T-helper 1 cell treated with Interleukin-12 subunit alpha and Interleukin-12 subunit beta and Interleukin-4 antibody, amounts not matched to agents 30 μg/mL and 1 μg/mL, for 36 hours (primary cell): ENCODE measurements around the gene RELT.

ENCODE experiments used
- H3K27ac Mint-ChIP-seq: one replicate; pipeline ENCODE4 v1.8.0; 2021; ENCODE audit warnings: mild to moderate bottlenecking, mixed read lengths
- H3K27me3 Mint-ChIP-seq: one replicate; pipeline ENCODE4 v1.8.0; 2021; ENCODE audit warnings: low read depth, mixed read lengths
- H3K36me3 Mint-ChIP-seq: one replicate; pipeline ENCODE4 v1.8.0; 2021; ENCODE audit warnings: low read depth, mixed read lengths
- H3K4me1 Mint-ChIP-seq: one replicate; pipeline ENCODE4 v1.8.0; 2021; ENCODE audit warnings: low read depth, mixed read lengths
- H3K4me3 Mint-ChIP-seq: one replicate; pipeline ENCODE4 v1.8.0; 2021; ENCODE audit warnings: mild to moderate bottlenecking, moderate library complexity, mixed read lengths
- H3K9me3 Mint-ChIP-seq: one replicate; pipeline ENCODE4 v1.8.0; 2021; ENCODE audit warnings: mixed read lengths

Gene RELT

DNA sequence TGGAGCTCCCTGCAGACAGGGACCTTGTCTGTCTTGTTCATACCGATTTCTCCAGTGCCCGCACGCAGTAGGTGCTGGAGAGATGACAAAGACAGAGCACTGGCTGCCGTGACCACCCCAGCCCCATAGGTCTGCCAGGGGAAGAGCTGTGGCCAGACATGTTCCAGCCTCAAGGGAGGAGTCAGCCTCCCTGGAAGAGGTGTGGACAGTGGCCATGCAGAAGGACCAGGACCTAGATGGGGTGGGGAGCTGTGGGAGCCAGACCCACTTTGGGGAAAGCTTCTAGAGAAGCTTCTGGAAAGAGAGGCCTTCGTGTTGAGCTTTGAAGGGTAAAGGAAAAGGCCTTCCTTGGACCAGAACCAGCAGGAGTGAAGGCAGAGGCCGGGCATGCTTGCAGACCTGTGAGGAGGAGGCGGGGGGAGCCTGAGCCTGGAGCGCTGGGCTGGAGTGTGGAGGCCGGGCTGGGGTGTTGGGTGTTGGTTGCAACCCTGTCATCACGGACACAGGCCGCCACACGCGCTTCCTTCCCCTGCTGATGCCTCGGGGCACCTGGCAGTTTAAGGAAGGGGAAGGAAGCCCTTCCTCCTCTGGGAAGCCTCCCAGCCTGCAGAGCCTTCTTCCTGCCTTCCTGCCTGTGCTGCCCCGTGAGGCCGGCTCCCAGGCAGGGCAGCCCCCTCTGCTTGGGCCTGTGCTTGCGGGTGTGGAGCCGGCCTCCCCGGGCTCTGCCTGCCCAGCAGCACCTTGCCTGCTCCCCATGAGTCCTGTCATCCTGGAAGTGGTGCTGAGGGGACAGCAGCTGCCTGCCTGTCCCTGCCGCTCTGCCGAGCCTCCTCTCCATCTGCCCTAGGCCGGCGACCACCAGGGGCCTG is 12.3 kb downstream of the RELT start:
- no peak overlapping the region for H3K4me3 Mint-ChIP-seq
- peak overlapping the region; percentile 73 for H3K27ac Mint-ChIP-seq
- H3K36me3 Mint-ChIP-seq = peaks cover 3% of the 10 kb centered on the region
- no peaks in the 10 kb centered on the region for H3K27me3 Mint-ChIP-seq
- peaks cover 40% of the 10 kb centered on the region for H3K4me1 Mint-ChIP-seq
- no peaks in the 10 kb centered on the region for H3K9me3 Mint-ChIP-seq

DNA sequence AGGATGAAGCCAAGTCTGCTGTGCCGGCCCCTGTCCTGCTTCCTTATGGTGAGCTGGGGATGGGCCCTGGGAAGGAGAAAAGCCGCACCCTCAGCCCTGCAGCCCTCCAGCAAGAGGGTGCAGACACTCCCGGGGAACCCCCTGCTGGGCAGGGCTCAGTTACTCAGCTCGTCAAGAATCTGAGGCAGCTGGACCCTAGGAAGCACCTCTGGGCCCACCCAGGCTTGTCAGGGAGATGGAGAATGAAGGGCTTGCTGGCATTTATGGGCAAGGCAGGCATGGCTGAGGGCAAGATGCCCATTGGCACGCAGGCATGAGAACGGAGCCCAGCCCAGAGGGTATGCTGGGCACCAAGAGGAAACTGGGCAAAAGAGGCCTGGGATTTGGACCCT is 12.9 kb downstream of the RELT start:
- Mint-ChIP-seq H3K36me3 (peaks cover 5% of the 10 kb centered on the region), H3K4me1 (peaks cover 34% of the 10 kb centered on the region), H3K4me3 (no peak overlapping the region), H3K27me3 (no peaks in the 10 kb centered on the region), H3K27ac (no peak overlapping the region), H3K9me3 (no peaks in the 10 kb centered on the region)

DNA sequence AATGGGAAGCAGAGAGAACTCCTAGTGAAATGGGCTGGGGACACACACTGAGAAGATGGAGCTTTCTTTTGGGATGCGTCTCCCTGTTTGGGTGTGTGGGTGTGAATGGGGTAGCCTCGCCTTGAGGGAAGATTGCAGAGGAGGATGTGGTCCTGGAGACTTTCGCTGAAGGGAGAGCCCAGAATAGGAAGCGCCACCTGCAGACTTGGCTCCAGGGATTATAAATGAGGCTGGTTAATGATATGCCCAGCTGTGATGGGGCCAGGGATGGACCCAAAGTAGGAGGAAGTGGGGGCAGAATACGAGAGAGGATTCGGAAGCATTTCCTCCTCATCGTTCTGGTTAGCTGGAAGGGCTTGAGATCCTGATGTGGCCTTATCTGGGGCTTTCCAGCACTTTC is 13.7 kb downstream of the RELT start:
- Mint-ChIP-seq H3K27ac (peak overlapping the region; percentile 68), H3K27me3 (no peaks in the 10 kb centered on the region), H3K4me1 (peaks cover 26% of the 10 kb centered on the region), H3K36me3 (peaks cover 5% of the 10 kb centered on the region), H3K4me3 (no peak overlapping the region), H3K9me3 (no peaks in the 10 kb centered on the region)

DNA sequence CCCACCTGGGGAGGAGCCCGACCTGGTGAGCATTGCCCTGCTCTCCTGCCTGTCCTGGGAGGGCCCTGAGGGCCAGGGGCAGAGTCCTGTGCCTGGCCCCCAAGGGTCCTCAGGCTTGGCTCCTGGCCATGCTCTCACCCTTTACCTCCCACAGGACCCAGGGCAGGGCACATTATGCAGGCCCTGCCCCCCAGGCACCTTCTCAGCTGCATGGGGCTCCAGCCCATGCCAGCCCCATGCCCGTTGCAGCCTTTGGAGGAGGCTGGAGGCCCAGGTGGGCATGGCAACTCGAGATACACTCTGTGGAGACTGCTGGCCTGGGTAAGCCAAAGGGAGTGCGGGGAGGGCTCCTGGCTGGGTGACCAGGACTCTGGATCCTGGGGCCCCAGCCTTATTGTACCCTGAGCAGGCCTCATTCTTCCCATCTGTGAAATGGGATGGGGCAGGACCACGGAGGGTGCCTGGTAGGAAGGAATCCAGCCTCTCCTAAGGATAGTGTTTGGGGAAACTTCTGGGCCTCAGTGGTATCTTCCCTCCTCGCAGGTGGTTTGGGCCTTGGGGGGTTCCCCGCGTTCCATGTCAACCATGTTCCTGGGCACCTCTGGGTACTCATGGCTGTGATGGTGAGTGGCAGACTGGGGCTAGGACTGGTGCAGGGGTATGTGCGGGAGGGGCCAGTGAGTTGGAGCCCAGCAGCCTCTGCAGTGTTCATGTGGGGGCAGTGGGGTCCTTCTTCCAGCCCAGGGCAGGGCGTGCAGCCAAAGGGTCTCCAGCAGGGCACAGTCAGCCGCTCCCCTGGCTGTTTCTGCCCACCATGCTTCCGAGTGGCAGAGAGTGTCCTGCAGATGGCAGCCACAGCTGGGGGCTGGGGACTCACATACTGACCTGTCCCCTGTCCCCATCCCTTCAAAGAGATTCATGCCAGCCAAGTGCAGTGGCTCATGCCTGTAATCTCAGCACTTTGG is 14.7 kb downstream of the RELT start:
- H3K36me3 Mint-ChIP-seq = peaks cover 6% of the 10 kb centered on the region
- peaks cover 16% of the 10 kb centered on the region for H3K4me1 Mint-ChIP-seq

DNA sequence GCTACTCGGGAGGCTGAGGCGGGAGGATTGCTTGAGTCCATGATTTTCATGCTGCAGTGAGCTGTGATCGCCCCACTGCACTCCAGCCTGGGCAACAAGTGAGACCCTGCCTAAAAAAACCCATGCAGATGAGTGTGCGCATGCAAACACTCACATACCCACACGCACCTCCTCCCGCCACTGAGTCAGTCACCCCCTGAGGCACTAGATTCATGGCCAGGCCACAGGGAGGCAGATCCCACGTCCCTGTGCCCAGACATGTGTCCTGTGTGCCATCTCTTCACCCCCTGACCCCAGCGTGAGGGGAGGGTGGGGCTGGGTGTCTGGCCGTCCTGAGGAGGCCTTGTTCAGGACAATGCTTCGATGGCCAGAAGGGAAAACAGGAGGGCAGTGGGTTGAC is 15.5 kb downstream of the RELT start:
- Mint-ChIP-seq H3K27me3 (no peaks in the 10 kb centered on the region), H3K27ac (no peak overlapping the region), H3K9me3 (no peaks in the 10 kb centered on the region), H3K36me3 (peaks cover 12% of the 10 kb centered on the region), H3K4me1 (peaks cover 11% of the 10 kb centered on the region), H3K4me3 (no peak overlapping the region)

More for the DNA sequence above, 14.7 kb downstream of the RELT start:
- Mint-ChIP-seq H3K4me3 (no peak overlapping the region), H3K27me3 (no peaks in the 10 kb centered on the region), H3K9me3 (no peaks in the 10 kb centered on the region), H3K27ac (no peak overlapping the region)

DNA sequence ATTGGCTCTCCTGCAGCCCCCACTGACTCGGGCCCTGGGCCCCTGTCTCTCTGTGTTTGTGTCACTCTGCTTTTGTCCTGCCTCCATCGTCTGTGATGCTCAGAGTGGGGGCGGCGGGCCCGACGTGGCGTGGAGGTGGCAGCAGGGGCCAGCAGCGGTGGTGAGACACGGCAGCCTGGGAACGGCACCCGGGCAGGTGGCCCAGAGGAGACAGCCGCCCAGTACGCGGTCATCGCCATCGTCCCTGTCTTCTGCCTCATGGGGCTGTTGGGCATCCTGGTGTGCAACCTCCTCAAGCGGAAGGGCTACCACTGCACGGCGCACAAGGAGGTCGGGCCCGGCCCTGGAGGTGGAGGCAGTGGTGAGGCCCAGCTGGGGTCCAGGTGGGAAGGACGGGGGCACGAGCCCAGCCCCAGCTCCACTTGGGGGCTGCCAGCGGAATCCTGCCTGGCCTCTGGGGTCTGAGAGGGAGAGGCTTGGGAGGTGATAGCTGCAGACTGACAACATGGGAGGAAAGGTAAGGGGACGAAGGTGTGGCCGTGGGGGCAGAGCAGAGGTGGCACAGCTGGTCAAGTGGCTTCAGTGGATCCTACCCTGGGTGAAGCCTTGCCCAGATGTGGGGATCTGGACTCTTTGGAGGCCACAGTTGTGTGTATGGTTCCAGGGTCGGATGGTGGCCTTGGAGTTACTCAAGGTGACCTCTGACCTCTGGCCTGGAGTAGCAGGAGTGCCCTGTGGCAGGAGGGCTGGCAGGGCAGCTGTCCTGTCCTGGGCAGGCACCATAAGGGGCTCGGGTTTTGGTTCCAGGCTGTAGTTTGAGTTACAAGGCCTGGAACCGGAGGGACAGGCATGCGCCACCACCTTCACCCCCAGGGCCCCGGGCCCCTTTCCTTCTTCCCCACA is 16.2 kb downstream of the RELT start:
- Mint-ChIP-seq H3K36me3 (peaks cover 15% of the 10 kb centered on the region), H3K27me3 (no peaks in the 10 kb centered on the region), H3K4me3 (no peak overlapping the region)

DNA sequence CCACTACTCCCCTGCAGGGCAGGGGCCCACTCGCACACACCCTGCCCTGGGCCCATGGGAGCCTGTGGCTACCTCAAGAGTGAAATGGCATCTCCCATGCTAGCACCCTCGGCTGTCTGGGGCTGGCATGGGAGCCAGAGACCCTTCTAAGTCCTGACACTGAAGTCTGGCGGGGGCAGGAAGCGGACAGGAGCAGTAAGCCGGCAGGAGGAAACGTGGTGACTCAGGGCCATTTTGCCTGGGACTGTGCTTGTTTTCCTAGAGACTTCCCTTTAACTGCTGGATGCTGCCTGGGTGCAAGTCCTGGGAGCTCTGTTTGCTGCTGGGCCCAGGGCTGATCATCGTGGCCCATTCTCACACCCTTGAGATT is 16.8 kb downstream of the RELT start:
- Mint-ChIP-seq H3K27me3 (no peaks in the 10 kb centered on the region), H3K27ac (no peak overlapping the region), H3K9me3 (no peaks in the 10 kb centered on the region), H3K4me3 (no peak overlapping the region), H3K4me1 (peaks cover 6% of the 10 kb centered on the region), H3K36me3 (peaks cover 15% of the 10 kb centered on the region)

More for the DNA sequence above, 16.2 kb downstream of the RELT start:
- Mint-ChIP-seq H3K4me1 (peaks cover 8% of the 10 kb centered on the region), H3K27ac (no peak overlapping the region), H3K9me3 (no peaks in the 10 kb centered on the region)

DNA sequence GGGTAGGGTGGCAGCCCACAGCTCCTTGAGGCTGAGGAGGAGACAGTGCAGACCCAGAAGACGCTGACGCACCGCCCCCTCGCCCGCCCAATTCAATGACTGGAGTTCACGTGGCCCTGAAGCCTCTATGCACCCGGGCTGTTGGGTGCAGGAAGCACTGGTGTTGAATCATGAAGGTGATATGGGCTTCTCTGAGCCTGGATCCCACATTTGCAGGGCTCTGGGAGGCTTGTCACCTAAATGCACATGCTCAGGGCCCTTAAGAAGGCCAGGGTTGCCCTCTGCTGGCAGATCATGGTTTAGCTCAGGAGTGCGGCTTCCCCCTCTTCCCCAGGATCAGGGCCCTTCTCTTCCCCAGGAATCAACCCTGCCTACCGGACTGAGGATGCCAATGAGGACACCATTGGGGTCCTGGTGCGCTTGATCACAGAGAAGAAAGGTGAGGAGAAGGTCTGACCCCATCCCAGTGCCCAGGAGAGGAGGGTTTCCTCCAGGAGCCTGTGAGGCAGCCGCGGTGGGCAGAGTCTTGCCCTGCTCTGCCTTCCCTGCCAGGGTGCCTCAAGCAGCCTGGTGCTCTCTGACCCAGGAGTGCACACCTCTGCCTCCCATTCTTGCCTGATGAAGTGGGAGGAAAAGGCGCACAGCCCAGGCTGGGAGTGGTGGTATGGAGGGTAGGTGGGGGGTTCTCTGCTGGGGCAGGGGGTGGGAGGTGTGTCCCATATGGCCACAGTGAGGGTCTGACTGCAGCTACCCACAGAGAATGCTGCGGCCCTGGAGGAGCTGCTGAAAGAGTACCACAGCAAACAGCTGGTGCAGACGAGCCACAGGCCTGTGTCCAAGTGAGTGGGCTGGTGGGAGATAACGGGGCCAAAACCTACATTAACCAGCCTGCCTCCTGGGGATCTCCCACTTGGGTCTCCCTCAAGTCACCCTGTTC is 17.5 kb downstream of the RELT start:
- H3K27ac Mint-ChIP-seq = no peak overlapping the region
- H3K36me3 Mint-ChIP-seq = peaks cover 15% of the 10 kb centered on the region
- no peaks in the 10 kb centered on the region for H3K27me3 Mint-ChIP-seq
- no peaks in the 10 kb centered on the region for H3K9me3 Mint-ChIP-seq
- H3K4me3 Mint-ChIP-seq = no peak overlapping the region
- peaks cover 4% of the 10 kb centered on the region for H3K4me1 Mint-ChIP-seq

DNA sequence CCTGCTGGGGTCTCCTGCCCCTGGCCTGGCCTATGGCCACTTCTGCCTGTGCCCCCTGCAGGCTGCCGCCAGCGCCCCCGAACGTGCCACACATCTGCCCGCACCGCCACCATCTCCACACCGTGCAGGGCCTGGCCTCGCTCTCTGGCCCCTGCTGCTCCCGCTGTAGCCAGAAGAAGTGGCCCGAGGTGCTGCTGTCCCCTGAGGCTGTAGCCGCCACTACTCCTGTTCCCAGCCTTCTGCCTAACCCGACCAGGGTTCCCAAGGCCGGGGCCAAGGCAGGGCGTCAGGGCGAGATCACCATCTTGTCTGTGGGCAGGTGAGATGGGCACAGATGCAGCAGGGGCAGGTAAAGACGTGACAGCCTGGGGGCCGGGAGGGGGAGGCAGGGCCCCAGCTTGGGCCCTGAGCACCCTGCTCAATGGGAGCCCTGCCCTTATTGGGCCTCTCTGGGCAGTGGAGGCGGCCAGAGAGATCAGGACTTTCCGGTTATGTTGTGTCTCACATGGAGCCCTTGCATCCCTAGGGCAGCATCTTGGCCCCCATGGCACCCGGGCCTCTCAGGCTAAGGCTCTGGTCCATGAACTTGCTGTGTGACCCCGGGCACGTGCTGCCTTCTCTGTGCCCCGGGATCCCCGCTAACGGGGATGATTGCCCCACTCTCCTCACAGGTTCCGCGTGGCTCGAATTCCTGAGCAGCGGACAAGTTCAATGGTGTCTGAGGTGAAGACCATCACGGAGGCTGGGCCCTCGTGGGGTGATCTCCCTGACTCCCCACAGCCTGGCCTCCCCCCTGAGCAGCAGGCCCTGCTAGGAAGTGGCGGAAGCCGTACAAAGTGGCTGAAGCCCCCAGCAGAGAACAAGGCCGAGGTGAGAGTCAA is 18.5 kb downstream of the RELT start:
- no peak overlapping the region for H3K27ac Mint-ChIP-seq
- H3K9me3 Mint-ChIP-seq = no peaks in the 10 kb centered on the region
- no peaks in the 10 kb centered on the region for H3K27me3 Mint-ChIP-seq
- no peak overlapping the region for H3K4me3 Mint-ChIP-seq
- peaks cover 15% of the 10 kb centered on the region for H3K36me3 Mint-ChIP-seq
- peaks cover 6% of the 10 kb centered on the region for H3K4me1 Mint-ChIP-seq

DNA sequence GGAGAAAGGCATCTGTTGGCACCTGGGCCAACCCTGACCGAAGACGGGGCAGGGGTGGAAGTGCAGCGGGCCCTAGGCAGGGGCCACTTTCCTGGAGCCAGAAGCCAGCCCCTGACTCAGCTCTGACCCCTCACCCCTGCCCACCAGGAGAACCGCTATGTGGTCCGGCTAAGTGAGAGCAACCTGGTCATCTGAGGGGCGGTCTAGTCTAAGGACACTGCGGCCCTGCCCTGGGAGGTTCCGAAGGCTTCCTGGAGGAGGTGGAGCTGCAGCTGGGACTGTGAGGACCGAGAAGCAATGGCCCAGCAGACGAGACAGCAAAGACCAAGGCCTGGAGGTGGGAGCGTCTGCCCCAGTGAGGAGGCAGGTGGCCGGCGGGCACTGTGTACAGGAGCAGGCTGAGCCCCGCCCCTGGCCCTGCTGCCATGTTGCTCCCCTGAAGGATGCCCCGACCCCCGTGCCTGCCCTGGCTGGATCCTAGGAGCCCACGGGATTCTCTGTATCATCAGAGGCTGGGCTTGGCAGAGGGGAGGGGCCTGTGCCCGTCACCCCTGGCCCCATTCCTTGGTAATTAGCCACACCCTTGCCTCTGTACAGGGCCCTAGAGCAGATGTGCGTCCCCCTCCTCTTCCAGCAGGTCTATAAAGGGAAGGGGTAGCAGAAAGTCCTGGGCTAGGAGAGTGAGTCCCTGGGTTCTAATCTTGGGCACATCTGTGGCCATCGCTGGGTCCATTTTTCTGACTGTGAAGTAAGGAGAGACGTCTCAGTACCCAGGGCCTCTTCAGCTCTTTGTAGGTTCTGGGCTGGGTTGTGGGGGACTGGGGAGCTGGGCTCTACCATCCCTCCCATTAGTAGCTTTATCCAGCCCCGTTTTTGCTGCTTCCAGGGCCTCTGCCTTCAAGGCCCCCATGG is 19.4 kb downstream of the RELT start:
- Mint-ChIP-seq H3K4me3 (no peak overlapping the region), H3K4me1 (peaks cover 2% of the 10 kb centered on the region), H3K36me3 (peaks cover 15% of the 10 kb centered on the region), H3K9me3 (no peaks in the 10 kb centered on the region), H3K27me3 (no peaks in the 10 kb centered on the region), H3K27ac (no peak overlapping the region)

DNA sequence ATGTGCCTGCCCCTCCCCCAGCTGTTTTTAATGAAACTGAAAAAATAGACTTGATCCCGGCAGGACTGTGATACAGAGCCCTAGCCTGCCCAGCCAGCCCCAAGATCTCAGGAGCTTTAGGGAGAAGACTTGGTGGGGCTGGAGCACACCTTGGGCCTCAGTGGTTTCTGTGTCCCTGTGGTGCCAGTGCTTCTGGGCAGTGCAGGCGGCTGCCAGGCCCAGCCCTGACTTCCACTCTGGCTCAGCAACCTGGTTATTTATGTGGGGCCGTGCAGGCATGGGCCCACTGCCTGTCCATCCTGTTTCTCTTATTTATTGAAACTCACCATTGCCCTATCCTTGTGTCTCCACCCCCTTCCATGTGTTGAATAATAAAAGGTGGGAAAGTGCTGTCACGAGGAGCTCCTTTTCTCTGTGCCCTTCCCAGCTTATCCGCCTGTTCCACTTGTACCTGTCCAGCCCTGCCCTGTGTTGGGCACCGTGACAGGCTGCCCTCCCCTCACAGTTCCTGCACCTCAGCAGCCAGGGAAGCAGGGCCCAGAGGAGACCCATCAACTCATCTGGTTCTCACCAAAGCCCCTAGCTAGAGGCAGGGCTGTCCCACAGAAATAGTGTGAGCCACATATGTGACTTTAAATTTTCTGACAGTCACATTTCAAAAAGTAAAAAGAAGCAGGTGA is 20.2 kb downstream of the RELT start:
- Mint-ChIP-seq H3K4me3 (no peak overlapping the region), H3K9me3 (no peaks in the 10 kb centered on the region), H3K27ac (no peak overlapping the region), H3K4me1 (peaks cover 4% of the 10 kb centered on the region), H3K27me3 (no peaks in the 10 kb centered on the region), H3K36me3 (peaks cover 17% of the 10 kb centered on the region)
